ENCODE measurements around the gene EDEM1.
"Not testable (repeated sequence)": the region's sequence is repeated elsewhere in the genome, so short reads cannot be mapped to it uniquely, and the experiment has no call there.

EDEM1 gene

GRCh38 chr3:5187156-5187919 is at the start of gene EDEM1:
Gene EDEM1 (plus strand): TSS chr3:5187707. CDS start chr3:5187806, 99 bp downstream.
- DNase-seq = peak; percentile 55

GRCh38 chr3:5138214-5138981 is 49.1 kb upstream of the EDEM1 start:
- no peak for DNase-seq

GRCh38 chr3:5140230-5140621 is 47.3 kb upstream of the EDEM1 start:
- no peak for DNase-seq

- DNase-seq = no peak
Measured at GRCh38 chr3:5140839-5141238, 46.7 kb upstream of the EDEM1 start.

GRCh38 chr3:5141760-5142159 is 45.7 kb upstream of the EDEM1 start:
- no peak for DNase-seq

GRCh38 chr3:5143464-5143863 is 44.0 kb upstream of the EDEM1 start:
- no peak for DNase-seq

GRCh38 chr3:5144316-5144994 is 43.1 kb upstream of the EDEM1 start:
- no peak for DNase-seq

GRCh38 chr3:5145120-5145519 is 42.4 kb upstream of the EDEM1 start:
- no peak for DNase-seq

- DNase-seq = not testable (repeated sequence)
Measured at GRCh38 chr3:5147152-5147551, 40.4 kb upstream of the EDEM1 start.

- no peak for DNase-seq
Measured at GRCh38 chr3:5149306-5149880, 38.1 kb upstream of the EDEM1 start.

- DNase-seq = no peak
Measured at GRCh38 chr3:5151586-5151985, 35.9 kb upstream of the EDEM1 start.

GRCh38 chr3:5153074-5153473 is 34.4 kb upstream of the EDEM1 start:
- DNase-seq = no peak

GRCh38 chr3:5155241-5155640 is 32.3 kb upstream of the EDEM1 start:
- no peak for DNase-seq

GRCh38 chr3:5160321-5160720 is 27.2 kb upstream of the EDEM1 start:
- DNase-seq = no peak

- DNase-seq = no peak
Measured at GRCh38 chr3:5160940-5161858, 26.3 kb upstream of the EDEM1 start.

GRCh38 chr3:5162102-5162501 is 25.4 kb upstream of the EDEM1 start:
- DNase-seq = no peak

GRCh38 chr3:5165698-5166097 is 21.8 kb upstream of the EDEM1 start:
- no peak for DNase-seq

GRCh38 chr3:5166846-5167245 is 20.7 kb upstream of the EDEM1 start:
- no peak for DNase-seq

- no peak for DNase-seq
Measured at GRCh38 chr3:5168110-5168509, 19.4 kb upstream of the EDEM1 start.

- no peak for DNase-seq
Measured at GRCh38 chr3:5169807-5170206, 17.7 kb upstream of the EDEM1 start.

GRCh38 chr3:5170975-5171374 is 16.5 kb upstream of the EDEM1 start:
- DNase-seq = no peak

- DNase-seq = no peak
Measured at GRCh38 chr3:5172018-5172417, 15.5 kb upstream of the EDEM1 start.
